Muscle layer of duodenum (tissue), 2 donors: Measurements from ENCODE around the gene CERK.
A peak's percentile ranks its signal among the peaks of the same experiment; 100 is the strongest.
"Not testable (repeated sequence)": the region's sequence is repeated elsewhere in the genome, so short reads cannot be mapped to it uniquely, and the experiment has no call there.

Experiments used
- H3K27ac ChIP-seq: one replicate; pipeline ENCODE4 v1.7.0; 2013; ENCODE audit warnings: mild to moderate bottlenecking, low read length
- H3K27me3 ChIP-seq: one replicate; pipeline ENCODE4 v1.7.0; 2013; ENCODE audit warnings: low read depth, mild to moderate bottlenecking, control low read depth, low read length
- H3K36me3 ChIP-seq, 2 donors: one replicate each; pipeline ENCODE4 v1.7.0; 2013; ENCODE audit warnings: low read length in 2 of 2, control low read depth in 1 of 2, mild to moderate bottlenecking in 1 of 2; ENCODE audit not compliant: insufficient read depth in 2 of 2, control insufficient read depth in 1 of 2
- H3K4me1 ChIP-seq, 2 donors: one replicate each; pipeline ENCODE4 v1.7.0; 2013; ENCODE audit warnings: low read length in 2 of 2, mild to moderate bottlenecking in 2 of 2, control low read depth in 1 of 2, moderate library complexity in 1 of 2; ENCODE audit not compliant: insufficient read depth in 2 of 2, control insufficient read depth in 1 of 2
- H3K4me3 ChIP-seq, 2 donors: one replicate each; pipeline ENCODE4 v1.7.0; 2013; ENCODE audit warnings: low read length in 2 of 2, low read depth in 1 of 2, mild to moderate bottlenecking in 1 of 2
- H3K9me3 ChIP-seq, 2 donors: one replicate each; pipeline ENCODE4 v1.7.0; 2013; ENCODE audit warnings: low read length in 2 of 2, control low read depth in 1 of 2, mild to moderate bottlenecking in 1 of 2; ENCODE audit not compliant: control insufficient read depth in 1 of 2
- donor health status: healthy.

CERK gene

GRCh38 chr22:46655861-46656608 lies 82.0 kb downstream of the CERK start:
- Histone ChIP-seq H3K9me3 (no peaks in the 10 kb centered on the region), H3K36me3 (peaks cover 0 to 13% of the 10 kb centered on the region in 2 donors), H3K27ac (no peak overlapping the region), H3K4me3 (no peak overlapping the region), H3K27me3 (no peaks in the 10 kb centered on the region), H3K4me1 (peaks cover 0 to 24% of the 10 kb centered on the region in 2 donors)

GRCh38 chr22:46654927-46655595 lies 83.0 kb downstream of the CERK start:
- Histone ChIP-seq H3K4me3 (no peak overlapping the region), H3K27ac (no peak overlapping the region), H3K27me3 (no peaks in the 10 kb centered on the region), H3K9me3 (no peaks in the 10 kb centered on the region), H3K4me1 (peaks cover 0 to 29% of the 10 kb centered on the region in 2 donors), H3K36me3 (peaks cover 0 to 13% of the 10 kb centered on the region in 2 donors)

- H3K9me3 ChIP-seq, result no peaks in the 10 kb centered on the region
- H3K4me1 ChIP-seq, result peaks cover 0 to 35% of the 10 kb centered on the region in 2 donors
- no peak overlapping the region for H3K4me3 ChIP-seq
- no peaks in the 10 kb centered on the region for H3K27me3 ChIP-seq
- H3K27ac ChIP-seq, result no peak overlapping the region
- H3K36me3 ChIP-seq, result peaks cover 0 to 7% of the 10 kb centered on the region in 2 donors
Observed at GRCh38 chr22:46654426-46654825, 83.6 kb downstream of the CERK start.

GRCh38 chr22:46653596-46653995 lies 84.5 kb downstream of the CERK start:
- Histone ChIP-seq H3K27me3 (no peaks in the 10 kb centered on the region), H3K36me3 (no peaks in the 10 kb centered on the region), H3K27ac (no peak overlapping the region), H3K9me3 (no peaks in the 10 kb centered on the region), H3K4me3 (no peak overlapping the region), H3K4me1 (peaks cover 5 to 42% of the 10 kb centered on the region in 2 donors)

- no peaks in the 10 kb centered on the region for H3K9me3 ChIP-seq
- peak overlapping the region; percentile 36 to 37 for H3K4me3 ChIP-seq
- H3K27ac ChIP-seq, result no peak overlapping the region
- no peaks in the 10 kb centered on the region for H3K36me3 ChIP-seq
- H3K27me3 ChIP-seq, result no peaks in the 10 kb centered on the region
- H3K4me1 ChIP-seq, result peaks cover 5 to 42% of the 10 kb centered on the region in 2 donors
Observed at GRCh38 chr22:46652847-46653331, 85.2 kb downstream of the CERK start.

- Histone ChIP-seq H3K36me3 (no peaks in the 10 kb centered on the region), H3K27me3 (no peaks in the 10 kb centered on the region), H3K4me3 (peak overlapping the region in 1 of 2 donors; percentile 36), H3K4me1 (peaks cover 5 to 45% of the 10 kb centered on the region in 2 donors), H3K27ac (no peak overlapping the region), H3K9me3 (no peaks in the 10 kb centered on the region)
Observed at GRCh38 chr22:46652081-46652846, 85.8 kb downstream of the CERK start.

- H3K4me3 ChIP-seq, result no peak overlapping the region
- peaks cover 5 to 48% of the 10 kb centered on the region in 2 donors for H3K4me1 ChIP-seq
- H3K36me3 ChIP-seq, result no peaks in the 10 kb centered on the region
- H3K27ac ChIP-seq, result no peak overlapping the region
- no peaks in the 10 kb centered on the region for H3K9me3 ChIP-seq
- no peaks in the 10 kb centered on the region for H3K27me3 ChIP-seq
Observed at GRCh38 chr22:46651316-46651715, 86.7 kb downstream of the CERK start.

GRCh38 chr22:46650078-46650810 lies 87.8 kb downstream of the CERK start:
- peaks cover 5 to 51% of the 10 kb centered on the region in 2 donors for H3K4me1 ChIP-seq
- H3K27ac ChIP-seq, result no peak overlapping the region
- no peaks in the 10 kb centered on the region for H3K9me3 ChIP-seq
- no peaks in the 10 kb centered on the region for H3K27me3 ChIP-seq
- H3K4me3 ChIP-seq, result no peak overlapping the region
- H3K36me3 ChIP-seq, result no peaks in the 10 kb centered on the region

- H3K27me3 ChIP-seq, result no peaks in the 10 kb centered on the region
- H3K36me3 ChIP-seq, result no peaks in the 10 kb centered on the region
- H3K9me3 ChIP-seq, result no peaks in the 10 kb centered on the region
- no peak overlapping the region for H3K27ac ChIP-seq
- H3K4me1 ChIP-seq, result peaks cover 5 to 53% of the 10 kb centered on the region in 2 donors
- H3K4me3 ChIP-seq, result no peak overlapping the region
Observed at GRCh38 chr22:46649141-46650077, 88.6 kb downstream of the CERK start.

- not testable (repeated sequence) for H3K27ac ChIP-seq, H3K27me3 ChIP-seq, H3K36me3 ChIP-seq, H3K4me3 ChIP-seq, H3K9me3 ChIP-seq
- H3K4me1 ChIP-seq, result peaks cover 5 to 50% of the 10 kb centered on the region in 2 donors
Observed at GRCh38 chr22:46648225-46648820, 89.7 kb downstream of the CERK start.
